Measurements from ENCODE around the gene CLDN6. TPM values are rescaled to one million over a fixed set of nuclear protein-coding genes. Genes with fewer than 3 reads are reported as not detected.

CLDN6 gene
- total and polyA plus RNA-seq, 9 of the 15 experiments (the other 6 are each of a cell fraction or from before 2014, with no cell fraction given): 0.22 to 0.75 (median 0.38) TPM; not detected in 3

DNA sequence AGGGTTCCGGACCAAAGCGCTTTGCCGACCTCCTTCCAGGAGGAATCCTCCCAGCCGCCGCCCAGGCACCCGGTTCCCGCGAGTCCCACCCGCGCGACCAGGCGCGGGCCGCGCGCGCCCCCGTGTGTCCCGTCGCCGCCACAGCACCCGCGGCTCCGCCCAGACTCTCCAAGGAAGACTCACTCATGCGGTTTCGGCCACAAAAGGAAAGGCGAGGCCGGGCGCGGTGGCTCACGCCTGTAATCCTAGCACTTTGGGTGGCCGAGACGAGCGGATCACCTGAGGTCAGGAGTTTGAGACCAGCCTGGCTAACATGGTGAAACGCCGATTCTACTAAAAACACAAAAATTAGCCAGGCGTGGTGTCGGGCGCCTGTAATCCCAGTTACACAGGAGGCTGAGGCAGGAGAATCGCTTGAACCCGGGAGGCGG lies 34.3 kb downstream of the CLDN6 start (continued):
- TF ChIP-seq, protein P1, sequence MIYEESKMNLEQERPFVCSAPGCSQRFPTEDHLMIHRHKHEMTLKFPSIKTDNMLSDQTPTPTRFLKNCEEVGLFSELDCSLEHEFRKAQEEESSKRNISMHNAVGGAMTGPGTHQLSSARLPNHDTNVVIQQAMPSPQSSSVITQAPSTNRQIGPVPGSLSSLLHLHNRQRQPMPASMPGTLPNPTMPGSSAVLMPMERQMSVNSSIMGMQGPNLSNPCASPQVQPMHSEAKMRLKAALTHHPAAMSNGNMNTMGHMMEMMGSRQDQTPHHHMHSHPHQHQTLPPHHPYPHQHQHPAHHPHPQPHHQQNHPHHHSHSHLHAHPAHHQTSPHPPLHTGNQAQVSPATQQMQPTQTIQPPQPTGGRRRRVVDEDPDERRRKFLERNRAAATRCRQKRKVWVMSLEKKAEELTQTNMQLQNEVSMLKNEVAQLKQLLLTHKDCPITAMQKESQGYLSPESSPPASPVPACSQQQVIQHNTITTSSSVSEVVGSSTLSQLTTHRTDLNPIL (CRISPR knock-in tag; IDR thresholded peaks at IDR 0.05): no peak
- 0 out of 2 replicates have a peak, but pooled peaks have one; percentile 38 for TF ChIP-seq ZFX (CRISPR knock-in tag; IDR thresholded peaks at IDR 0.05)
- TF ChIP-seq, protein P2, sequence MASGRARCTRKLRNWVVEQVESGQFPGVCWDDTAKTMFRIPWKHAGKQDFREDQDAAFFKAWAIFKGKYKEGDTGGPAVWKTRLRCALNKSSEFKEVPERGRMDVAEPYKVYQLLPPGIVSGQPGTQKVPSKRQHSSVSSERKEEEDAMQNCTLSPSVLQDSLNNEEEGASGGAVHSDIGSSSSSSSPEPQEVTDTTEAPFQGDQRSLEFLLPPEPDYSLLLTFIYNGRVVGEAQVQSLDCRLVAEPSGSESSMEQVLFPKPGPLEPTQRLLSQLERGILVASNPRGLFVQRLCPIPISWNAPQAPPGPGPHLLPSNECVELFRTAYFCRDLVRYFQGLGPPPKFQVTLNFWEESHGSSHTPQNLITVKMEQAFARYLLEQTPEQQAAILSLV (tag; IDR thresholded peaks at IDR 0.05): no peak
- no peak for TF ChIP-seq SMARCB1 (IDR thresholded peaks at IDR 0.05; ENCODE audit: insufficient read length, low read depth)
- no peak for TF ChIP-seq ASH1L (IDR thresholded peaks at IDR 0.05; ENCODE audit: borderline replicate concordance, low read depth, partially characterized antibody)
- TF ChIP-seq, protein P3, sequence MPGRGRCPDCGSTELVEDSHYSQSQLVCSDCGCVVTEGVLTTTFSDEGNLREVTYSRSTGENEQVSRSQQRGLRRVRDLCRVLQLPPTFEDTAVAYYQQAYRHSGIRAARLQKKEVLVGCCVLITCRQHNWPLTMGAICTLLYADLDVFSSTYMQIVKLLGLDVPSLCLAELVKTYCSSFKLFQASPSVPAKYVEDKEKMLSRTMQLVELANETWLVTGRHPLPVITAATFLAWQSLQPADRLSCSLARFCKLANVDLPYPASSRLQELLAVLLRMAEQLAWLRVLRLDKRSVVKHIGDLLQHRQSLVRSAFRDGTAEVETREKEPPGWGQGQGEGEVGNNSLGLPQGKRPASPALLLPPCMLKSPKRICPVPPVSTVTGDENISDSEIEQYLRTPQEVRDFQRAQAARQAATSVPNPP (IDR thresholded peaks at IDR 0.05; ENCODE audit: borderline replicate concordance, insufficient read depth, insufficient read length): no peak
- TF ChIP-seq TCFL5 (CRISPR knock-in tag; conservative IDR thresholded peaks at IDR 0.05): no peak
- no peak for TF ChIP-seq MAFG (tag; conservative IDR thresholded peaks at IDR 0.05)
- TF ChIP-seq ZNF212 (CRISPR knock-in tag; IDR thresholded peaks at IDR 0.05): no peak
- TF ChIP-seq ARID2 (IDR thresholded peaks at IDR 0.05): no peak
- TF ChIP-seq SIN3A (IDR thresholded peaks at IDR 0.05; ENCODE audit: borderline replicate concordance in 2 of 2, control insufficient read depth in 1 of 2, low read depth in 2 of 2, low read length in 2 of 2): no peak
- no peak for TF ChIP-seq ZNF436 (CRISPR knock-in tag; IDR thresholded peaks at IDR 0.05)
- TF ChIP-seq, protein P4, sequence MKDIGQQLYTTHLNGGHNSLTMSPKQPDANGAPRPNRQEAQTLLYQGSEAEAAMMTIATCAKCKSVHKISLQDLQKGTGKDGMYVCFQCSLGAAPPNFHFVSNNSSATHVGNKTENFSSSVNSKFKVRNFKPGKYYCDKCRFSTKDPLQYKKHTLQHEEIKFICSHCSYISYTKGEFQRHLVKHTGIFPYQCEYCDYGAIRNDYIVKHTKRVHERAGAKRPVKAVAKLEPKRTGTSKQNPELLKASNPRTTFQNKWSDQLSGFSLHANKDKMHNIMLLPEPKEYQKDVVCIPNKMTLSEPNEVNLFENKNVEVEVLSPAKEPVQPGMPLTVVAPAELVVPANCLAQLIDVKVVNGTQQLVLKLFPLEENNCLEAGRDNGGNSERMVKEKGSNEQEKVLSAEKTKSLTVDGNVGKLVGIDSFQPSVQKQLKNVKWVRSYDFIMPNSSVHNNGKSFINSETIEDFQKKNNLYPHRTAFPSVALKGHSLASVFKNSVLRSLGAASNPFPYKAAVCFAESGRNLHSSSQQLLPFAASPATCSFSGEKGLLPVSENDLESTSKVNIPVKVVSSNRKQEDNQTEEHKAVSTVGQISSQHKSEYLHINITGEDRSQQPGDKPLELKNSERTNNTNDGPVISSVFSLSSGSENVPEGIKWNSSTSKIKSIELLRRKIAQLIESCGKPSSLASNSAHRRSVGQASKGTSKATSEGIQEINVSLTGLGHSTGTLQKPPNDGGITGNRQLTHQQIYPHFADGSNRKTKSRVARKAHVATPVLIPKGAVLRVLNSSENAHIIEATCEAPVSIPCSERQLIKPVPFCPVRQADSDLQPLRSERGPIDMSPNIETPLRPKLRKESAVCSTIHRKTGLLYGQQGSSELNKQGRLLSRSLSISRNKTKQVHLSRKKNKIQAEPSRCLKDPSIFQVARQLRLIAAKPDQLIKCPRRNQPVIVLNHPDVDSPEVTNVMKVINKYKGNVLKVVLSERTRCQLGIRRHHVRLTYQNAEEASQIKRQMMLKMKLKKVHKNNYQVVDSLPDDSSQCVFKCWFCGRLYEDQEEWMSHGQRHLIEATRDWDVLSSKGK (CRISPR knock-in tag; IDR thresholded peaks at IDR 0.05): no peak
- no peak for TF ChIP-seq ZNF3 (CRISPR knock-in tag; IDR thresholded peaks at IDR 0.05)
- TF ChIP-seq, protein P5, sequence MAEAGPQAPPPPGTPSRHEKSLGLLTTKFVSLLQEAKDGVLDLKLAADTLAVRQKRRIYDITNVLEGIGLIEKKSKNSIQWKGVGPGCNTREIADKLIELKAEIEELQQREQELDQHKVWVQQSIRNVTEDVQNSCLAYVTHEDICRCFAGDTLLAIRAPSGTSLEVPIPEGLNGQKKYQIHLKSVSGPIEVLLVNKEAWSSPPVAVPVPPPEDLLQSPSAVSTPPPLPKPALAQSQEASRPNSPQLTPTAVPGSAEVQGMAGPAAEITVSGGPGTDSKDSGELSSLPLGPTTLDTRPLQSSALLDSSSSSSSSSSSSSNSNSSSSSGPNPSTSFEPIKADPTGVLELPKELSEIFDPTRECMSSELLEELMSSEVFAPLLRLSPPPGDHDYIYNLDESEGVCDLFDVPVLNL (CRISPR knock-in tag; IDR thresholded peaks at IDR 0.05; ENCODE audit: low read depth): no peak
- TF ChIP-seq ZNF239 (CRISPR knock-in tag; IDR thresholded peaks at IDR 0.05): no peak
- no peak for TF ChIP-seq SP1 (CRISPR knock-in tag; IDR thresholded peaks at IDR 0.05)
- TF ChIP-seq KAT2B (IDR thresholded peaks at IDR 0.05; ENCODE audit: low read depth, low read length): no peak
- TF ChIP-seq ZNF57 (CRISPR knock-in tag; IDR thresholded peaks at IDR 0.05): no peak

Data from K562 (cell line).